SK-N-SH (cell line): Measurements from ENCODE around the gene EPHB2. TPM values are rescaled to one million over a fixed set of nuclear protein-coding genes. Genes with fewer than 3 reads are reported as not detected.
A peak's percentile ranks its signal among the peaks of the same experiment; 100 is the strongest.

Experiments
- CTCF ChIA-PET: fragments of 300-600, 350-600 bp; formaldehyde crosslinking; extraction: SDS; loops from one replicate; lab custom pipeline; 2021; lab: Yijun Ruan, JAX
- POLR2A ChIA-PET: fragments of 350-600 bp; sonication (Branson Sonifier 250); formaldehyde crosslinking; extraction: SDS; loops from one replicate; lab custom pipeline; 2020; ENCODE audit warnings: antibody characterized with exemption, inconsistent platforms; lab: Yijun Ruan, JAX
- DNase-seq: peaks from one replicate; pipeline ENCODE4 v3.0.0; 2012
- H2AFZ ChIP-seq: fragments of 200-600 bp; sonication (generic); 2 replicates; pipeline ENCODE4 v1.8.1; 2016; ENCODE audit warnings: antibody characterized with exemption, mild to moderate bottlenecking, low read depth
- H3F3A ChIP-seq: fragments of 200-600 bp; sonication (generic); replicated peaks from 2 replicates; pipeline ENCODE3; 2016; ENCODE audit warnings: antibody characterized with exemption, mild to moderate bottlenecking; ENCODE audit not compliant: insufficient read depth
- H3K27ac ChIP-seq, 2 experiments: fragments of 200-500 bp in 1 of 2; fragments of 200-600 bp in 1 of 2; sonication (Bioruptor generic) in 1 of 2; sonication (generic), shearing (Covaris generic) in 1 of 2; 2 replicates each; pipeline versions ENCODE4 v1.5.1 to v1.6.1; 2014 to 2016; ENCODE audit warnings: low read depth in 2 of 2, inconsistent platforms in 1 of 2, low read length in 1 of 2, mild to moderate bottlenecking in 1 of 2, mixed read lengths in 1 of 2
- H3K27me3 ChIP-seq: fragments of 200-600 bp; sonication (generic), shearing (Covaris generic); 2 replicates; pipeline ENCODE4 v1.6.1; 2016; ENCODE audit warnings: mixed run types; ENCODE audit not compliant: insufficient read depth
- H3K36me3 ChIP-seq, 2 experiments: fragments of 200-500 bp in 1 of 2; fragments of 200-600 bp in 1 of 2; sonication (Bioruptor generic) in 1 of 2; sonication (generic) in 1 of 2; replicated peaks in 1 of 2; 2 replicates each; pipeline versions ENCODE3 to v1.5.1; 2014 to 2016; ENCODE audit warnings: low read length in 1 of 2, mild to moderate bottlenecking in 1 of 2; ENCODE audit not compliant: insufficient read depth in 2 of 2, control insufficient read depth in 1 of 2
- H3K4me1 ChIP-seq, 2 experiments: fragments of 200-500 bp in 1 of 2; fragments of 200-600 bp in 1 of 2; sonication (Bioruptor generic) in 1 of 2; sonication (generic), shearing (Covaris generic) in 1 of 2; 2 replicates each; pipeline versions ENCODE4 v1.5.1 to v1.6.1; 2014 to 2016; ENCODE audit warnings: low read depth in 1 of 2, low read length in 1 of 2, mixed run types in 1 of 2; ENCODE audit not compliant: insufficient read depth in 2 of 2, control insufficient read depth in 1 of 2
- H3K4me2 ChIP-seq: fragments of 200-600 bp; sonication (generic), shearing (Covaris generic); 2 replicates; pipeline ENCODE4 v1.6.1; 2017; ENCODE audit warnings: mixed run types
- H3K4me3 ChIP-seq, 2 experiments: fragments of 200-500 bp in 1 of 2; fragments of 200-600 bp in 1 of 2; sonication (Bioruptor generic) in 1 of 2; sonication (generic), shearing (Covaris generic) in 1 of 2; 2 replicates each; pipeline versions ENCODE4 v1.5.1 to v1.8.1; 2014 to 2016; ENCODE audit warnings: low read depth in 2 of 2, inconsistent platforms in 1 of 2, low read length in 1 of 2, mild to moderate bottlenecking in 1 of 2, mixed read lengths in 1 of 2, moderate library complexity in 1 of 2
- H3K79me2 ChIP-seq: fragments of 200-600 bp; sonication (generic); 2 replicates; pipeline ENCODE4 v1.8.1; 2017; ENCODE audit warnings: mild to moderate bottlenecking; ENCODE audit not compliant: insufficient read depth
- H3K9ac ChIP-seq: fragments of 200-600 bp; sonication (generic); 2 replicates; pipeline ENCODE4 v1.6.1; 2017; ENCODE audit warnings: mixed run types
- H3K9me2 ChIP-seq: fragments of 200-600 bp; sonication (generic); 2 replicates; pipeline ENCODE4 v1.6.1; 2017; ENCODE audit warnings: mixed run types
- H3K9me3 ChIP-seq: fragments of 200-600 bp; sonication (generic); 2 replicates; pipeline ENCODE4 v1.6.1; 2017; ENCODE audit warnings: mixed run types, mild to moderate bottlenecking, moderate library complexity
- H4K20me1 ChIP-seq: fragments of 200-600 bp; sonication (generic); 2 replicates; pipeline ENCODE4 v1.6.1; 2017; ENCODE audit warnings: mild to moderate bottlenecking, mixed run types; ENCODE audit not compliant: insufficient read depth
- CHD2 ChIP-seq: fragments of 150-350 bp; IDR thresholded peaks from 2 replicates; pipeline ENCODE4 v1.6.1; 2018; ENCODE audit warnings: low read length; ENCODE audit not compliant: partially characterized antibody
- EZH2phosphoT487 ChIP-seq: fragments of 200-600 bp; sonication (generic); IDR thresholded peaks from 2 replicates; pipeline ENCODE4 v1.6.1; 2017; ENCODE audit warnings: low read depth, mixed run types, mild to moderate bottlenecking, antibody characterized with exemption, moderate library complexity, borderline replicate concordance
- RAD21 ChIP-seq: IDR thresholded peaks from 2 replicates; pipeline ENCODE4 v1.6.1; 2012; ENCODE audit warnings: mild to moderate bottlenecking, low read length
- RXRA ChIP-seq: IDR thresholded peaks from 2 replicates; pipeline ENCODE4 v1.4.0; 2012; ENCODE audit warnings: low read depth, mild to moderate bottlenecking, borderline replicate concordance
- TCF12 ChIP-seq: IDR thresholded peaks from 2 replicates; pipeline ENCODE4 v1.4.0; 2012
- ZBTB33 ChIP-seq: IDR thresholded peaks from 2 replicates; pipeline ENCODE4 v1.4.0; 2012; ENCODE audit warnings: low read depth, borderline replicate concordance
- WGBS: methylation state at CpG from one replicate; pipeline ENCODE4 v1.1.6; 2017; ENCODE audit warnings: low lambda C conversion rate; 5-methylcytosine and 5-hydroxymethylcytosine counted together
- polyA plus RNA-seq, 3 experiments: library from polyadenylated mRNA; depleted of rRNA; stranded (reverse); fragments of >200 nt; gene quantifications; 2 replicates each; pipeline ENCODE4 v1.2.3, GENCODE V29; 2012
- TF ChIP-seq, protein P1 (sequence below): fragments of 200-600 bp; sonication (generic); IDR thresholded peaks from 2 replicates; pipeline ENCODE4 v1.6.1; 2017; ENCODE audit warnings: antibody characterized with exemption, mild to moderate bottlenecking, moderate library complexity

EPHB2 gene
- polyA plus RNA-seq, 1 of the 3 experiments (the other 2 are of a cell fraction), result 25.2 TPM

- no peaks in the 10 kb centered on the region for H3K27me3 ChIP-seq
- H4K20me1 ChIP-seq, result peaks cover 18% of the 10 kb centered on the region
- no peaks in the 10 kb centered on the region for H3K9me3 ChIP-seq
- ChIA-PET CTCF (interaction anchor here (0.6 to 8.5 kb wide), 17 partner anchors 9 to 255 kb away, joined by 3 to 166 read pairs (median 4); no protein-coding TSS in a partner anchor), POLR2A (interaction anchor here (1.0 kb wide), 1 partner anchor 11 kb away, joined by 3 read pairs; no protein-coding TSS in a partner anchor)
- peaks cover 8% of the 10 kb centered on the region for H3F3A ChIP-seq
- no peak for DNase-seq
- peaks cover 2 to 32% of the 10 kb centered on the region in 2 experiments; a peak in 2 of 4 replicates for H3K4me1 ChIP-seq
- TF ChIP-seq TCF12 (no peak), RXRA (no peak), ZBTB33 (no peak)
- H3K4me3 ChIP-seq, result no peak overlapping the region
- no peaks in the 10 kb centered on the region for H3K36me3 ChIP-seq
- H3K27ac ChIP-seq, result no peak overlapping the region
- H3K9ac ChIP-seq, result no peak overlapping the region
- H3K4me2 ChIP-seq, result no peak overlapping the region
- H2AFZ ChIP-seq, result no peak overlapping the region
- H3K79me2 ChIP-seq, result peaks cover 24% of the 10 kb centered on the region
- no peaks in the 10 kb centered on the region for H3K9me2 ChIP-seq
Observed at GRCh38 chr1:22708777-22709176, 1.9 kb upstream of the EPHB2 start.

DNA sequence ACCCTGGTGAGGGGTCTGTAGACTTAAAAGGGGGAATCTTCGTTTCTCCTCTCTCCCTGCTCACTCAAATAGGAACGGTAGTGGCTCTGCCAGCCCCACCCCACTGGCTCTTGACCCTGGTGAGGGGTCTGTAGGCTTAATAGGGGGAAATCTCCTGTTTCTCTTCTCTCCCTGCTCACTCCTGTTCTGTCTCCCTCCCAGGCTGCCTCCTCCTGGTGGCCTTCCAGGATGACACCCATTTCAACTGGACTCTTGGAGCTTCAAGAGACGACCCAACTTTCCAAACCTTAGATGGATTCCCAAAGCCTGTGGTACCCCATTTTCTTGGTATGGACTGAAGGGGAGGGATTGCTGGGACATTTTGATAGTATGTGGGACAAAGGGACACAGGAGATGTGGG lies 1.4 kb upstream of the EPHB2 start:
- Histone ChIP-seq H3K9ac (no peak overlapping the region), H2AFZ (no peak overlapping the region), H3K79me2 (peaks cover 29% of the 10 kb centered on the region), H3K9me2 (no peaks in the 10 kb centered on the region), H3K4me3 (no peak overlapping the region; a peak in 1 of 4 replicates), H3K36me3 (no peaks in the 10 kb centered on the region), H3K4me2 (no peak overlapping the region), H4K20me1 (peaks cover 23% of the 10 kb centered on the region), H3K27me3 (no peaks in the 10 kb centered on the region), H3K4me1 (peaks cover 2 to 32% of the 10 kb centered on the region in 2 experiments; a peak in 2 of 4 replicates), H3F3A (peaks cover 8% of the 10 kb centered on the region), H3K9me3 (no peaks in the 10 kb centered on the region), H3K27ac (no peak overlapping the region)
- CTCF ChIA-PET, result interaction anchor here (0.7 to 8.5 kb wide), 15 partner anchors 10 to 255 kb away, joined by 3 to 166 read pairs (median 4); no protein-coding TSS in a partner anchor
- WGBS, result 94% methylated on average over 3 of the region's 3 CpGs
- DNase-seq, result no peak
- TF ChIP-seq RAD21, result peak; percentile 19; the same call in 1 of the 2 replicates
- TF ChIP-seq, protein P1, sequence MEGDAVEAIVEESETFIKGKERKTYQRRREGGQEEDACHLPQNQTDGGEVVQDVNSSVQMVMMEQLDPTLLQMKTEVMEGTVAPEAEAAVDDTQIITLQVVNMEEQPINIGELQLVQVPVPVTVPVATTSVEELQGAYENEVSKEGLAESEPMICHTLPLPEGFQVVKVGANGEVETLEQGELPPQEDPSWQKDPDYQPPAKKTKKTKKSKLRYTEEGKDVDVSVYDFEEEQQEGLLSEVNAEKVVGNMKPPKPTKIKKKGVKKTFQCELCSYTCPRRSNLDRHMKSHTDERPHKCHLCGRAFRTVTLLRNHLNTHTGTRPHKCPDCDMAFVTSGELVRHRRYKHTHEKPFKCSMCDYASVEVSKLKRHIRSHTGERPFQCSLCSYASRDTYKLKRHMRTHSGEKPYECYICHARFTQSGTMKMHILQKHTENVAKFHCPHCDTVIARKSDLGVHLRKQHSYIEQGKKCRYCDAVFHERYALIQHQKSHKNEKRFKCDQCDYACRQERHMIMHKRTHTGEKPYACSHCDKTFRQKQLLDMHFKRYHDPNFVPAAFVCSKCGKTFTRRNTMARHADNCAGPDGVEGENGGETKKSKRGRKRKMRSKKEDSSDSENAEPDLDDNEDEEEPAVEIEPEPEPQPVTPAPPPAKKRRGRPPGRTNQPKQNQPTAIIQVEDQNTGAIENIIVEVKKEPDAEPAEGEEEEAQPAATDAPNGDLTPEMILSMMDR, result peak; percentile 51
- TF ChIP-seq CHD2, result no peak
- TF ChIP-seq EZH2phosphoT487, result no peak
- TF ChIP-seq, all 33 proteins: peak for 2
- POLR2A ChIA-PET, result interaction anchor here (1.0 kb wide), 1 partner anchor 10 kb away, joined by 3 read pairs; no protein-coding TSS in a partner anchor
